Measurements from ENCODE around the gene GSTT2.

DNA sequence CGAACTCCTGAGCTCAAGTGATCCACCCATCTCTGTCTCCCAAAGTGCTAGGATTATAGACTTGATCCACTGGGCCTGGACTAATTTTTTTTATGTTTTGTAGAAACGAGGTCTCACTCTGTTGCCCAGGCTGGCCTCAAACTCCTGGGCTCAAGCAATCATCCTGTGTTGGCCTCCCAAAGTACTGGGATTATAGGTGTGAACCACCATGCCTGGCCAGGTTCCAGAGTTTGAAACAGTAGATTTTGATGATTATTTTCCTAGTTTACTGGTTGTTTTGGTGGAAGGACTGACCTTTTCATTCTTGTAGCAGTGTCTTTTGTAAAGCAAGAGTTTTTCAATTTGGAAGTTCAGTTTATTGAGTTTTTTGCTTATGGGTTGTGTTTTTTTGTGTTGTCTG, 46.1 kb downstream of the GSTT2 start:
- TF ChIP-seq, protein P1, sequence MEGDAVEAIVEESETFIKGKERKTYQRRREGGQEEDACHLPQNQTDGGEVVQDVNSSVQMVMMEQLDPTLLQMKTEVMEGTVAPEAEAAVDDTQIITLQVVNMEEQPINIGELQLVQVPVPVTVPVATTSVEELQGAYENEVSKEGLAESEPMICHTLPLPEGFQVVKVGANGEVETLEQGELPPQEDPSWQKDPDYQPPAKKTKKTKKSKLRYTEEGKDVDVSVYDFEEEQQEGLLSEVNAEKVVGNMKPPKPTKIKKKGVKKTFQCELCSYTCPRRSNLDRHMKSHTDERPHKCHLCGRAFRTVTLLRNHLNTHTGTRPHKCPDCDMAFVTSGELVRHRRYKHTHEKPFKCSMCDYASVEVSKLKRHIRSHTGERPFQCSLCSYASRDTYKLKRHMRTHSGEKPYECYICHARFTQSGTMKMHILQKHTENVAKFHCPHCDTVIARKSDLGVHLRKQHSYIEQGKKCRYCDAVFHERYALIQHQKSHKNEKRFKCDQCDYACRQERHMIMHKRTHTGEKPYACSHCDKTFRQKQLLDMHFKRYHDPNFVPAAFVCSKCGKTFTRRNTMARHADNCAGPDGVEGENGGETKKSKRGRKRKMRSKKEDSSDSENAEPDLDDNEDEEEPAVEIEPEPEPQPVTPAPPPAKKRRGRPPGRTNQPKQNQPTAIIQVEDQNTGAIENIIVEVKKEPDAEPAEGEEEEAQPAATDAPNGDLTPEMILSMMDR (IDR thresholded peaks at IDR 0.05): no peak
- TF ChIP-seq POLR2A (IDR thresholded peaks at IDR 0.05): no peak
